HUES6 (cell line): Measurements from ENCODE around the gene SDC1.
"Not testable (repeated sequence)": the region's sequence is repeated elsewhere in the genome, so short reads cannot be mapped to it uniquely, and the experiment has no call there.

Experiments
- H3K27ac ChIP-seq: 2 replicates; pipeline ENCODE4 v1.7.0; 2013; ENCODE audit warnings: low read depth, mild to moderate bottlenecking, low read length, inconsistent platforms
- H3K27me3 ChIP-seq: 2 replicates; pipeline ENCODE4 v1.6.1; 2013; ENCODE audit warnings: low read length; ENCODE audit not compliant: control insufficient read depth, insufficient read depth
- H3K36me3 ChIP-seq: 2 replicates; pipeline ENCODE4 v1.6.1; 2013; ENCODE audit warnings: low read length; ENCODE audit not compliant: control insufficient read depth, insufficient read depth
- H3K4me1 ChIP-seq: 2 replicates; pipeline ENCODE4 v1.6.1; 2013; ENCODE audit warnings: low read length; ENCODE audit not compliant: control insufficient read depth, insufficient read depth
- H3K4me3 ChIP-seq: 2 replicates; pipeline ENCODE4 v1.5.1; 2013; ENCODE audit warnings: low read depth, low read length
- H3K9ac ChIP-seq: one replicate; pipeline ENCODE4 v1.6.1; 2013; ENCODE audit warnings: mild to moderate bottlenecking, low read length
- H3K9me3 ChIP-seq: 2 replicates; pipeline ENCODE4 v1.6.1; 2013; ENCODE audit warnings: low read depth, low read length; ENCODE audit not compliant: control insufficient read depth, insufficient read depth

SDC1 gene

DNA sequence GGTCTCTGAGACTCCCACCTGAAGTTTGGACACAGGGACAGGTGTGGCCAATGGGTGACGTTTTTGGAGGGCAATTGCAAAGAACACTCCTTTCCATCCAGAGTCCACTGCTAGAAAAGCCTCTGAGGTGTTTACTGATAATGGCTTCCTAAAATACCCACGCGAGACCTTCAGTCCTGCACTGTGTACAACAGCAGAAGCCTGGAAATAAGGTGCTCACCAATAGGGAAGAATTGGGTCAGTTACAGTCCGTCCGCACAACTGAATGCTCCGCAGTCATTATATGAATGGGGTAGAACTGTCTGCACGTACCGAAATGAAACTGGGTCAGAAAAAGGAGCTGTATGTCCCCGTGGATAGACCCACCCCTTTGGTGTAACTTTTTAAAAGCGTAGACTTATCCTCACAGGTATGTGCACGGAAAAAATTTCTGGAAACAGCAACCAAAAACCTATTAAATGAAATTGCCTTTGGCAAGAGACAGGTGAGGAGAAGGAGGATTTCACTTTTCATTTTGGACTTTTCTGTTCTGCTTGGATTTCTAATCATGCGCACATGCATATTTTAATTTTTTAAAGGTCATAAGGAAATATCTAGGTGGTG, 29.4 kb downstream of the SDC1 start:
- Histone ChIP-seq H3K27ac (no peak overlapping the region), H3K9me3 (no peaks in the 10 kb centered on the region), H3K4me1 (peaks cover 8% of the 10 kb centered on the region), H3K27me3 (no peaks in the 10 kb centered on the region), H3K9ac (no peak overlapping the region), H3K4me3 (no peak overlapping the region), H3K36me3 (0 out of 2 replicates have a peak, but pooled peaks cover 3% of the 10 kb centered on the region)

GRCh38 chr2:20195016-20195411, 29.9 kb downstream of the SDC1 start:
- not testable (repeated sequence) for H3K36me3 ChIP-seq, H3K27ac ChIP-seq, H3K9ac ChIP-seq, H3K4me3 ChIP-seq, H3K27me3 ChIP-seq, H3K4me1 ChIP-seq, H3K9me3 ChIP-seq

GRCh38 chr2:20194097-20195015, 30.6 kb downstream of the SDC1 start:
- H3K4me3 ChIP-seq: no peak overlapping the region
- no peak overlapping the region for H3K27ac ChIP-seq
- H3K4me1 ChIP-seq: peaks cover 12% of the 10 kb centered on the region
- H3K9ac ChIP-seq: no peak overlapping the region
- H3K27me3 ChIP-seq: no peaks in the 10 kb centered on the region
- no peaks in the 10 kb centered on the region for H3K9me3 ChIP-seq
- no peaks in the 10 kb centered on the region for H3K36me3 ChIP-seq

DNA sequence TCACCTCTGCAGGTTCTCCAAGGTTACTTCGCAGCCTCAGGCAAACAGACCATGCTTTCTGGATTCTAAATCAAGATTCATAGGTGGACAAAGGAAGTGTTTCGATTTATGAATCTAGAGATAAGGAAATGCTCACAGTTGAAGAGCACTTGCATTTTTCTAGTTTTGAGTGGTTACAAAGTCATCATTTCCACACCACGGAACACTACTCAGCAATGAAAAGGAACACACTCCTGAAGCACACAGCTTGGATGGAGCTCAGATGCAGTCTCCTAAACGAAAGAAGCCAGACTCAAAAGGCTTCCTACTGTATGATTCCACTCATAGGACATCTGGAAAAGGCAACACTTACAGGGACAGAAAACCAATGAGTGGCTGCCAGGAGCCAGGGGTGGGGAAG, 31.7 kb downstream of the SDC1 start:
- Histone ChIP-seq H3K9ac (no peak overlapping the region), H3K27ac (no peak overlapping the region), H3K4me3 (no peak overlapping the region), H3K9me3 (no peaks in the 10 kb centered on the region), H3K4me1 (peaks cover 20% of the 10 kb centered on the region), H3K36me3 (no peaks in the 10 kb centered on the region), H3K27me3 (no peaks in the 10 kb centered on the region)

DNA sequence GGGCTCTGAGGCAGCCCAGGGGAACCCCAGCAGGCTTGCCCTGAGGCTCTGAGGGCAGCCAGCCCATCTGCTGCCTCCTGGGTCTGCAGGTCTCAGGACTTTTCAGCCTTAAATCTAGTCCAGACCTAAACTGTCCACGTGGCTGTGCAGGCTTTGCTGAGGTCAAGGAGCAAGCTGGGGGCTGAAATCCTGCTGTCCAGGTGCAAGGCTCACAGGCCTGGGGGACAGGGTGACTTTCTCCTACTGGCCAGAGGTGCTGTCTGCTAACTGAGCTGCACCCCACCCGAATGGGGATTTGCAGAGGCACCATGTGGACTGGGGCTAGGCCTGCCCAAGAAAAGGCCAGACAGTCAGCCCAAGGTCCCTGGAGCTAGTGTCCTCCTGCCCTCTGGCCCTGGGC, 32.1 kb downstream of the SDC1 start:
- no peak overlapping the region for H3K27ac ChIP-seq
- peaks cover 24% of the 10 kb centered on the region for H3K4me1 ChIP-seq
- H3K36me3 ChIP-seq: no peaks in the 10 kb centered on the region
- H3K9me3 ChIP-seq: no peaks in the 10 kb centered on the region
- H3K4me3 ChIP-seq: no peak overlapping the region
- H3K27me3 ChIP-seq: no peaks in the 10 kb centered on the region
- H3K9ac ChIP-seq: no peak overlapping the region

- no peak overlapping the region for H3K9ac ChIP-seq
- no peak overlapping the region for H3K27ac ChIP-seq
- peaks cover 33% of the 10 kb centered on the region for H3K4me1 ChIP-seq
- no peaks in the 10 kb centered on the region for H3K36me3 ChIP-seq
- H3K4me3 ChIP-seq: no peak overlapping the region
- no peaks in the 10 kb centered on the region for H3K27me3 ChIP-seq
- no peaks in the 10 kb centered on the region for H3K9me3 ChIP-seq
These were observed 33.0 kb downstream of the SDC1 start for GRCh38 chr2:20191714-20192569.

DNA sequence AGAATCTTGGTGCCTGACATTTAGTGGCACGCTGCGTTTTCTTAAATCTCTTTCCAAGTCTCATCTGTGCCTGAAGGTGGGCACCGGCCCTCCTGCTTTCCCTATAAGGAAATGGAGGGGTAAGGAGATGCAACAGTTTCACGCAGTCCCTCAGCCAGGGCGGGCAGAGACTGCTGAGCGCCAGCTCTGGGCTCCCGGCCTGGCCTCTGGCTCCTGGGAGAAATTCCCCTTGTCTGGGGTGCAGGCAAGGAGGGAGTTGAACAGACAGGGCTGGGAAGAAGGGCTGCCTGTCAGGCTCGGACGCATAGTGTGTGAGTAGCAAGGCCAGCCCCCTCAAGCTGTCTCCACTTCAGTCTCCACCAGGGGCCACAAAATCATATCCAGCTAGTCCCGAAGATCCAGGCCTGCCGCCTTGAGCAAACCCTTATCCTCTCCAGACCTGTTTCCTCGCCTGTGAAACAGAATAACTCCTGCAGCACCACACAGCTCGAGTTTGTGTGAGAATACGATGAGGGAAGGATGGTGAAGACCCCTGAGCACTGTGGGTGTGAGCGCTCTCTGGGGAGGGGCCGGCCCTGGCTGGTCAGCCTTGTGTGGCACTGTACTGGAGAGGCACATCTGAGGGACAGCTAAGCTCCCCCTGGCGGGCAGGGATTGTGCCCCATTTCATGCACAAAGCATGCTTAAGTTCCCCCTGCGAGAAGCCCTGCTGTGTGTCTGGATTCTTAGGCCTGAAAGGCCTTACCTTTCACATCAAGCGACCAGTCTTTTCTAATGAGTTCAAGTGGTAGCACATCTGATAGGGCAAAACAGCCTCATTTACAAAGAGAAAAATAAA, 33.8 kb downstream of the SDC1 start:
- no peak overlapping the region for H3K27ac ChIP-seq
- H3K9ac ChIP-seq: no peak overlapping the region
- no peaks in the 10 kb centered on the region for H3K36me3 ChIP-seq
- no peak overlapping the region for H3K4me3 ChIP-seq
- no peaks in the 10 kb centered on the region for H3K27me3 ChIP-seq
- no peaks in the 10 kb centered on the region for H3K9me3 ChIP-seq
- H3K4me1 ChIP-seq: peaks cover 41% of the 10 kb centered on the region

DNA sequence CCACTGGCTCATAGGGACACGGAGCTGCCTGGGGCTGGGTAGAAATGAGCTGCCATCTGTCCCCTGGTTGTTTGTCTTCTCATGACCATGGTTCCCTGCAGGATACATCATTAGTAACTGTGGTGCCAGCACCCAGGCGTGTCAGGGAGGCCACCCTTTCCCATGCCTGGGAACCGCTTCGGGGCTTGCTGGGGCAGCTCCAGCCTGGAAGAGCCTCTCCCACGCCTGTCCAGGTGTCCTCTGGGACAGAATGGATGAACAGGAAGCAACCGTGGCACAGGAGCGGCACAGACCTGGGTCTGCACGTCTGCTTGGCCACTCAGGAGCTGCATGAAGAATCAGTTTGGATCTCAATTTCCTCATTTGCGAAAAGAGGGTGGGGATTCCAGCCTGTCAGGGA, 34.8 kb downstream of the SDC1 start:
- no peaks in the 10 kb centered on the region for H3K27me3 ChIP-seq
- no peaks in the 10 kb centered on the region for H3K36me3 ChIP-seq
- no peaks in the 10 kb centered on the region for H3K9me3 ChIP-seq
- H3K27ac ChIP-seq: no peak overlapping the region
- H3K9ac ChIP-seq: no peak overlapping the region
- peaks cover 50% of the 10 kb centered on the region for H3K4me1 ChIP-seq
- H3K4me3 ChIP-seq: no peak overlapping the region

DNA sequence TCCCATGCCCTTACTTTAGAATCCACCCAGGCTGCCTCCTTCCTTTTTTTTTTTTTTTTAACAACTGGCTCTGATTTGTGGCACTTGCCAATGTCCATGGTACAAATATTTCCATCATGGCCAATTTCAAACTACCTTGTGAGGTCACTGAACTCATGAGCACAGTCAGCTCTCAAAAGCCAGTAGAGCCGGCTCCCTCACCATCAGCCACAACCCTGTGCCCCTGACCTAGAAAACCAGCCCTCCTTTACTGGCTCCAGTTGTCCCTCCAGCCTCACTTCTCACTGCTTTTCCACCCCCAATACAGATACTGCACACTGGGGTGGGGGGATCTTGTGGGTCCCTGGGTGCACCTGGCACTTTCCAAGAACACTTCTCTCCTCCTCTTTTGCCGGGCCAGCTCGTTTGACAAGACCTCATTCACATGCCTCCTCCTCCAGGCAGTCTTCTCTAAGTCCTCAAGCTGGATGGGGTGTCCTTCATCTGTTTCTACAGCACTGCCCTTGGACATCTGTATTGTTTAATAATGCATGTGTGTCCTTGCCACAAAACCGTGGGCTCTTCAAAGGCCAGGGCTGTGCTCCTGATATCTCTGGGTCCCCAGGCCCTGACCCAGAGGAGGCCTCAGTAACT, 35.5 kb downstream of the SDC1 start:
- no peak overlapping the region for H3K4me3 ChIP-seq
- H3K4me1 ChIP-seq: peaks cover 56% of the 10 kb centered on the region
- H3K36me3 ChIP-seq: no peaks in the 10 kb centered on the region
- H3K27ac ChIP-seq: no peak overlapping the region
- H3K27me3 ChIP-seq: no peaks in the 10 kb centered on the region
- H3K9ac ChIP-seq: no peak overlapping the region
- H3K9me3 ChIP-seq: no peaks in the 10 kb centered on the region

- Histone ChIP-seq H3K27ac (no peak overlapping the region), H3K4me1 (peaks cover 59% of the 10 kb centered on the region), H3K36me3 (no peaks in the 10 kb centered on the region), H3K9me3 (no peaks in the 10 kb centered on the region), H3K9ac (no peak overlapping the region), H3K27me3 (no peaks in the 10 kb centered on the region), H3K4me3 (no peak overlapping the region)
These were observed 36.1 kb downstream of the SDC1 start for GRCh38 chr2:20188851-20189250.
